Peyer's patch (tissue), 4 donors: ENCODE results near the gene IKZF3.

Experiments
- CTCF ChIP-seq, 6 experiments: fragments of 450-650 bp in 4 of 6; fragments of 200-600 bp in 2 of 6; sonication (generic) in 1 of 6; IDR thresholded peaks; one replicate each; pipeline ENCODE4 v1.5.1; 2017 to 2019; ENCODE audit warnings: antibody characterized with exemption in 6 of 6, mild to moderate bottlenecking in 3 of 6, moderate library complexity in 1 of 6
- POLR2A ChIP-seq, 2 donors: fragments of 450-650 bp; IDR thresholded peaks; one replicate each; pipeline ENCODE4 v1.5.1; 2017; ENCODE audit warnings: antibody characterized with exemption in 2 of 2, mild to moderate bottlenecking in 2 of 2, moderate library complexity in 2 of 2

DNA sequence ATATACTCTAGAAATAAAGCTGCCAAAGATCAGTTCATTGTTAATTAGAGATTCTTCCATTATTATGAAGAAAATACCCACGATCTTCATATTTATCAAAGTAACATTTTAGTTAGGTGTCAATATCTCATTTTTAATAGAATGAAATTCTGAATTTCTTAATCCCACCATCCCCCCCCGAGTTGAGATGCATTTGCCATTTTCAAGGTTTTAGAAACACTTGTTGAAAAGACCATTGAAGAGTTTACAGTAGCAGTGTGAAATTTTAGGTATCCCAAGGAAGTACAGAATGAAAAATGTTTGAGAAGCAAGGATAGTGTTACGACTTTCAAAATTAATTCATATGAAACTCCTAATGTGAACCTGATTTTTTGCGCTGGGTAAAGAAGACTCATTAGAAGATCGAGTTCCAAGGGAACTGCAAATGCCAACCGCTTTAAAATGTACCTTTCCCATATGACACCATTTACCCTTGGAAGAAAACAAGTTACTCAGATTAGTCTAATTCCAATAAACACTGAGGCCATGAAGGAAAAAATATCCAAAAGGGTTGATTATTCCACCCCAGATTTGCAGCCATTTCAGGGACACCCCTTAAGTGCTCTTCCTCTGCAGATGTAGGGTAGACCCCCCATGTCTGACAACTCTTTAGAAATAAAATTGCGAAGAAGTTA lies 731 bp downstream of the IKZF3 start:
- no peak for TF ChIP-seq CTCF (IDR thresholded peaks at IDR 0.05)
- TF ChIP-seq POLR2A (IDR thresholded peaks at IDR 0.05), result no peak
